ENCODE data around the gene B3GNT9.
A peak's percentile ranks its signal among the peaks of the same experiment; 100 is the strongest.

Gene B3GNT9

GRCh38 chr16:67105881-67106280 lies 44.9 kb downstream of the B3GNT9 start:
- no peak for DNase-seq (ENCODE audit: low read depth, low spot score)
- H3K4me3 ChIP-seq (ENCODE audit: low read depth, low read length): no peak overlapping the region
- TF ChIP-seq CTCF (IDR thresholded peaks at IDR 0.05; ENCODE audit: insufficient read depth, low read length, missing control alignments): no peak
- ChIA-PET POLR2A (interaction anchor here (0.6 kb wide), 1 partner anchor 12 kb away, joined by 3 read pairs; no protein-coding TSS in a partner anchor), CTCF (interaction anchor here (1.2 to 2.0 kb wide), 9 partner anchors 49 to 130 kb away, joined by 3 to 10 read pairs (median 4); partner anchors contain the start of gene CES4A)

GRCh38 chr16:67105246-67105645 lies 45.6 kb downstream of the B3GNT9 start:
- H3K4me3 ChIP-seq (ENCODE audit: low read depth, low read length): no peak overlapping the region
- POLR2A ChIA-PET: no interaction called here
- CTCF ChIA-PET: interaction anchor here (1.1 to 2.0 kb wide), 6 partner anchors 9 to 128 kb away, joined by 3 to 5 read pairs (median 4); partner anchors contain the start of gene MATCAP1
- no peak for DNase-seq (ENCODE audit: low read depth, low spot score)
- no peak for TF ChIP-seq CTCF (IDR thresholded peaks at IDR 0.05; ENCODE audit: insufficient read depth, low read length, missing control alignments)

DNA sequence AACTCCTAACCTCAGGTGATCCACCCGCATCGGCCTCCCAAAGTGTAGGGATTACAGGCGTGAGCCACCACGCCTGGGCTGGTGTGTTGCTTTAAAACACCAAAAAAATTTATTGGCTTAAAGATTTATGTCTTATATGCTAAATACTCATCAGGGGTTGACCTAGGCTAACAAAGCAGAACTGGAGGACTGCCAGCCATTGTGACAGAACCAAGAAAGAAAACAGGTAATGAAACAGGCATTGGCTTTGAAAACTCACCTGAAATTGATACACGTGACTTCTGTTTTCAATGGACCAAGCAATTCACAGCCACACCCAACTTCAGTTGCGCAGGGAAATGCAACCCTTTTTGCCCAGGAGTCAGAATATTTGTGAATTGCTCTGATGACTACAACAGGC lies 46.0 kb downstream of the B3GNT9 start:
- ChIA-PET POLR2A (no interaction called here), CTCF (interaction anchor here (1.1 to 5.5 kb wide), 6 partner anchors 9 to 126 kb away, joined by 3 to 55 read pairs (median 4); partner anchors contain the start of gene MATCAP1)
- DNase-seq (ENCODE audit: low read depth, low spot score): no peak

GRCh38 chr16:67104061-67104460 lies 46.7 kb downstream of the B3GNT9 start:
- ChIA-PET CTCF (interaction anchor here (0.6 to 6.1 kb wide), 15 partner anchors 8 to 128 kb away, joined by 3 to 150 read pairs (median 5); partner anchors contain the start of gene MATCAP1), POLR2A (interaction anchor here (0.6 kb wide), 1 partner anchor 88 kb away, joined by 3 read pairs; no protein-coding TSS in a partner anchor)

More for the DNA sequence above, 46.0 kb downstream of the B3GNT9 start:
- H3K4me3 ChIP-seq (ENCODE audit: low read depth, low read length): no peak overlapping the region
- no peak for TF ChIP-seq CTCF (IDR thresholded peaks at IDR 0.05; ENCODE audit: insufficient read depth, low read length, missing control alignments)

GRCh38 chr16:67101311-67102082 lies 49.3 kb downstream of the B3GNT9 start:
- no peak for DNase-seq (ENCODE audit: low read depth, low spot score)
- POLR2A ChIA-PET: interaction anchor here (0.5 to 1.3 kb wide), 5 partner anchors 8 to 79 kb away, joined by 3 to 7 read pairs (median 3); partner anchors contain the start of genes NOL3 and PHAF1

More at GRCh38 chr16:67104061-67104460, 46.7 kb downstream of the B3GNT9 start:
- no peak overlapping the region for H3K4me3 ChIP-seq (ENCODE audit: low read depth, low read length)
- DNase-seq (ENCODE audit: low read depth, low spot score): no peak
- TF ChIP-seq CTCF (IDR thresholded peaks at IDR 0.05; ENCODE audit: insufficient read depth, low read length, missing control alignments): peak; percentile 38

More at GRCh38 chr16:67101311-67102082, 49.3 kb downstream of the B3GNT9 start:
- CTCF ChIA-PET: interaction anchor here (0.8 to 6.1 kb wide), 42 partner anchors 8 to 207 kb away, joined by 3 to 150 read pairs (median 8); partner anchors contain the start of genes CES3 and CES4A
- H3K4me3 ChIP-seq (ENCODE audit: low read depth, low read length): no peak overlapping the region
- no peak for TF ChIP-seq CTCF (IDR thresholded peaks at IDR 0.05; ENCODE audit: insufficient read depth, low read length, missing control alignments)
